OCI-LY3 (cell line): Measurements from ENCODE around the gene SNCB.

Source experiments
- H2AFZ ChIP-seq: fragments of 200-600, 300-600 bp; shearing (Covaris generic); 2 replicates; pipeline ENCODE4 v1.6.0; 2014; ENCODE audit warnings: antibody characterized with exemption, low read depth, low read length
- H3K27ac ChIP-seq: fragments of 200-600, 300-600 bp; sonication (generic); 2 replicates; pipeline ENCODE4 v1.5.1; 2014; ENCODE audit warnings: mild to moderate bottlenecking, low read length, moderate library complexity, mixed read lengths
- H3K27me3 ChIP-seq: fragments of 200-600, 300-600 bp; sonication (generic); 2 replicates; pipeline ENCODE4 v1.6.1; 2014; ENCODE audit warnings: low read depth, low read length, mixed read lengths
- H3K36me3 ChIP-seq: fragments of 200-600, 300-600 bp; sonication (generic); replicated peaks from 2 replicates; pipeline ENCODE3; 2014; ENCODE audit warnings: low read depth, low read length, mixed read lengths
- H3K4me1 ChIP-seq: fragments of 300-600, 200-600 bp; sonication (generic); 2 replicates; pipeline ENCODE4 v1.6.1; 2014; ENCODE audit warnings: low read length, mixed read lengths
- H3K4me2 ChIP-seq: fragments of 200-600, 300-600 bp; sonication (generic); 2 replicates; pipeline ENCODE4 v1.6.1; 2014; ENCODE audit warnings: low read length, mixed read lengths
- H3K4me3 ChIP-seq: fragments of 300-600, 200-600 bp; sonication (generic); 2 replicates; pipeline ENCODE4 v1.5.1; 2014; ENCODE audit warnings: antibody characterized with exemption, mild to moderate bottlenecking, low read length, moderate library complexity
- H3K79me2 ChIP-seq: fragments of 300-600, 200-600 bp; shearing (Covaris generic); 2 replicates; pipeline ENCODE4 v1.6.1; 2014; ENCODE audit warnings: mild to moderate bottlenecking, low read length, mixed read lengths
- H3K9ac ChIP-seq: fragments of 300-600, 200-600 bp; shearing (Covaris generic); 2 replicates; pipeline ENCODE4 v1.6.0; 2014; ENCODE audit warnings: mild to moderate bottlenecking, low read length, moderate library complexity
- H3K9me3 ChIP-seq: fragments of 200-600, 300-600 bp; shearing (Covaris generic); 2 replicates; pipeline ENCODE4 v1.6.1; 2014; ENCODE audit warnings: low read length, mixed read lengths; ENCODE audit not compliant: insufficient read depth
- H4K20me1 ChIP-seq: fragments of 200-600, 300-600 bp; sonication (generic); 2 replicates; pipeline ENCODE4 v1.6.1; 2016; ENCODE audit warnings: low read length, mixed read lengths; ENCODE audit not compliant: insufficient read depth
- EZH2phosphoT487 ChIP-seq: fragments of 200-600 bp; shearing (Covaris generic); IDR thresholded peaks from 2 replicates; pipeline ENCODE4 v1.6.1; 2018; ENCODE audit warnings: antibody characterized with exemption, mixed run types, low read depth
- TF ChIP-seq, protein P1 (sequence below): fragments of 200-600, 300-600 bp; sonication (generic); IDR thresholded peaks from 2 replicates; pipeline ENCODE4 v1.5.1; 2014; ENCODE audit warnings: antibody characterized with exemption, low read length, low read depth

SNCB gene

GRCh38 chr5:176644878-176645670, 14.7 kb upstream of the SNCB start:
- no peak overlapping the region for H3K9ac ChIP-seq
- no peak overlapping the region for H2AFZ ChIP-seq
- no peaks in the 10 kb centered on the region for H3K36me3 ChIP-seq
- 0 out of 2 replicates have a peak, but pooled peaks cover 5% of the 10 kb centered on the region for H3K79me2 ChIP-seq
- no peak overlapping the region for H3K27ac ChIP-seq
- no peak overlapping the region for H3K4me2 ChIP-seq
- no peak overlapping the region for H3K4me3 ChIP-seq
- H4K20me1 ChIP-seq, result no peaks in the 10 kb centered on the region
- H3K27me3 ChIP-seq, result no peaks in the 10 kb centered on the region
- H3K4me1 ChIP-seq, result peaks cover 13% of the 10 kb centered on the region
- no peak for TF ChIP-seq EZH2phosphoT487
- TF ChIP-seq, protein P1, sequence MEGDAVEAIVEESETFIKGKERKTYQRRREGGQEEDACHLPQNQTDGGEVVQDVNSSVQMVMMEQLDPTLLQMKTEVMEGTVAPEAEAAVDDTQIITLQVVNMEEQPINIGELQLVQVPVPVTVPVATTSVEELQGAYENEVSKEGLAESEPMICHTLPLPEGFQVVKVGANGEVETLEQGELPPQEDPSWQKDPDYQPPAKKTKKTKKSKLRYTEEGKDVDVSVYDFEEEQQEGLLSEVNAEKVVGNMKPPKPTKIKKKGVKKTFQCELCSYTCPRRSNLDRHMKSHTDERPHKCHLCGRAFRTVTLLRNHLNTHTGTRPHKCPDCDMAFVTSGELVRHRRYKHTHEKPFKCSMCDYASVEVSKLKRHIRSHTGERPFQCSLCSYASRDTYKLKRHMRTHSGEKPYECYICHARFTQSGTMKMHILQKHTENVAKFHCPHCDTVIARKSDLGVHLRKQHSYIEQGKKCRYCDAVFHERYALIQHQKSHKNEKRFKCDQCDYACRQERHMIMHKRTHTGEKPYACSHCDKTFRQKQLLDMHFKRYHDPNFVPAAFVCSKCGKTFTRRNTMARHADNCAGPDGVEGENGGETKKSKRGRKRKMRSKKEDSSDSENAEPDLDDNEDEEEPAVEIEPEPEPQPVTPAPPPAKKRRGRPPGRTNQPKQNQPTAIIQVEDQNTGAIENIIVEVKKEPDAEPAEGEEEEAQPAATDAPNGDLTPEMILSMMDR, result no peak
- no peaks in the 10 kb centered on the region for H3K9me3 ChIP-seq

- Histone ChIP-seq H3K4me2 (no peak overlapping the region), H3K27ac (no peak overlapping the region), H3K9me3 (no peaks in the 10 kb centered on the region), H3K27me3 (no peaks in the 10 kb centered on the region), H3K36me3 (no peaks in the 10 kb centered on the region), H3K4me1 (peaks cover 13% of the 10 kb centered on the region), H2AFZ (no peak overlapping the region), H3K79me2 (0 out of 2 replicates have a peak, but pooled peaks cover 5% of the 10 kb centered on the region), H3K4me3 (no peak overlapping the region), H4K20me1 (no peaks in the 10 kb centered on the region), H3K9ac (no peak overlapping the region)
- TF ChIP-seq, protein P1, result no peak
- no peak for TF ChIP-seq EZH2phosphoT487
Observed at GRCh38 chr5:176644294-176644693, 14.0 kb upstream of the SNCB start.

GRCh38 chr5:176643491-176644219, 13.3 kb upstream of the SNCB start:
- TF ChIP-seq EZH2phosphoT487, result no peak
- TF ChIP-seq, protein P1, result no peak
- H3K4me1 ChIP-seq, result peaks cover 13% of the 10 kb centered on the region
- H3K9ac ChIP-seq, result no peak overlapping the region
- no peaks in the 10 kb centered on the region for H3K27me3 ChIP-seq
- no peak overlapping the region for H3K4me3 ChIP-seq
- no peaks in the 10 kb centered on the region for H4K20me1 ChIP-seq
- H2AFZ ChIP-seq, result no peak overlapping the region
- H3K9me3 ChIP-seq, result no peaks in the 10 kb centered on the region
- no peak overlapping the region for H3K27ac ChIP-seq
- 0 out of 2 replicates have a peak, but pooled peaks cover 5% of the 10 kb centered on the region for H3K79me2 ChIP-seq
- no peak overlapping the region for H3K4me2 ChIP-seq
- H3K36me3 ChIP-seq, result no peaks in the 10 kb centered on the region
